Measurements from ENCODE around the gene SLC25A34.

The SLC25A34 gene

DNA sequence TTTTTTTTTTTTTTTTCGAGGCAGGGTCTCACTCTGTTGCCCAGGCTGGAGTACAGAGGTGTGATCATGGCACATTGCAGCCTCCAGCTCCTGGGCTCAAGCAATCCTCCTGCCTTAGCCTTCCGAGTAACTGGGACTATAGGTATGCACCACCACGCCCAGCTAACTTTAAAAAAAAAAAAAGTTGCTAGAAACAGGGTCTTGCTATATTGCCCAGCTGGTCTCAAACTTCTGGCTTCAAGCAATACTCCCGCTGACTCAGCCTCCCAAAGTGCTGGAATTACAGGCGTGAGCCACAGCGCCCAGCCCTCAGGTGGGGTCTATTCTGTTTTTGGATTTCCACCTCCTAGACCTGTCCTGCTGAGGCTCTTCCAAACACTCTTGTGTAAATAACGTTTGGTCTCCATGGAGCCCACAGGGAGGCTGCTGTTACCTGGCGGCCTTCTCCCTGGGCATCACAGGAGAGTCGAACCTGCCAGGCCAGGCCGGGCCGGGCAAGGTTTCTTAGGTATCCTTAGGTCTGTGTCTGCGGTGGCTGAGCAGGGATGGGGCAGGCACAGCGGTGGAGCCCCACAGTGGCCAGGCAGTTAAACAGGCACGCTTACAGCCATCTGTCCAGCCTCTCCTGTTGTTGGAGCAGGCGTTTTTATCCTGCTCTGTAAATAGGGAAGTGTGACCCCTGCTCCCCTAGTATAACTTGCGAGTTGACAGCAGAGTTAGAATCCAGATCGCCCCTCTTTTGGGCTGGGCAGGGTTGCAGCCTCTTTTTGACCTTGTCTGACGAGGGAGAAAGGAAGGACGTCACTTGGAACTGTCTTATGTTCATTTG, 33.1 kb upstream of the SLC25A34 start:
- no peaks in the 10 kb centered on the region for H3K9me3 ChIP-seq (replicated peaks; ENCODE audit: low read length)
- peak overlapping the region; percentile 80 for H3K4me2 ChIP-seq (ENCODE audit: low read length)
- peaks cover 9% of the 10 kb centered on the region for H3K36me3 ChIP-seq (ENCODE audit: insufficient read depth, low read length)
- H3K4me3 ChIP-seq (ENCODE audit: low read length), result peak overlapping the region; percentile 33
- no peaks in the 10 kb centered on the region for H3K27me3 ChIP-seq (ENCODE audit: control insufficient read depth, insufficient read depth, low read length)
- peak overlapping the region; percentile 88 for H3K9ac ChIP-seq (ENCODE audit: low read depth, low read length)
- H3K4me1 ChIP-seq (ENCODE audit: control insufficient read depth, insufficient read depth, low read length), result peaks cover 27% of the 10 kb centered on the region

DNA sequence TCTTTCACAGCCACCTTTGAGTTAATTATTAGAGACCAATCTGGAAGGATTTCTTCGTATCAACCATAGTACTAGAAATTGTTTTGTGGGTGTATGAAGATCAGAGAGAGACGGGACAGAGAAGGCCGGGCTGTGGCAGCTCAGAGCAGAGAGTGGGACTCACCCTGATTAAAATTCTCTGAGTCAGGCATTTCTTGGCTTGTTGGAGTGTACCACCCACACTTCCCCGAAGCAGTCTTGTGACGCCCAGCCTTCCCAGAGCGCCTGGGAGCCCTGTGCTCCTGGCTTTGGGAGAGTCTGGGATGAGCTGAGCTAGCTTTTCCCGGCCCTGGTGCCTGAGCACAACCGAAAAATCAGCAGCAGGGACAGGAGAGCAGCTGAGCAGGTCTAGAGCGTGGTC, 32.5 kb upstream of the SLC25A34 start:
- Histone ChIP-seq H3K9ac (ENCODE audit: low read depth, low read length) (peak overlapping the region; percentile 88), H3K9me3 (replicated peaks; ENCODE audit: low read length) (no peaks in the 10 kb centered on the region), H3K27me3 (ENCODE audit: control insufficient read depth, insufficient read depth, low read length) (no peaks in the 10 kb centered on the region), H3K4me2 (ENCODE audit: low read length) (peak overlapping the region; percentile 80), H3K4me3 (ENCODE audit: low read length) (peak overlapping the region; percentile 56), H3K4me1 (ENCODE audit: control insufficient read depth, insufficient read depth, low read length) (peaks cover 27% of the 10 kb centered on the region), H3K36me3 (ENCODE audit: insufficient read depth, low read length) (peaks cover 9% of the 10 kb centered on the region)

DNA sequence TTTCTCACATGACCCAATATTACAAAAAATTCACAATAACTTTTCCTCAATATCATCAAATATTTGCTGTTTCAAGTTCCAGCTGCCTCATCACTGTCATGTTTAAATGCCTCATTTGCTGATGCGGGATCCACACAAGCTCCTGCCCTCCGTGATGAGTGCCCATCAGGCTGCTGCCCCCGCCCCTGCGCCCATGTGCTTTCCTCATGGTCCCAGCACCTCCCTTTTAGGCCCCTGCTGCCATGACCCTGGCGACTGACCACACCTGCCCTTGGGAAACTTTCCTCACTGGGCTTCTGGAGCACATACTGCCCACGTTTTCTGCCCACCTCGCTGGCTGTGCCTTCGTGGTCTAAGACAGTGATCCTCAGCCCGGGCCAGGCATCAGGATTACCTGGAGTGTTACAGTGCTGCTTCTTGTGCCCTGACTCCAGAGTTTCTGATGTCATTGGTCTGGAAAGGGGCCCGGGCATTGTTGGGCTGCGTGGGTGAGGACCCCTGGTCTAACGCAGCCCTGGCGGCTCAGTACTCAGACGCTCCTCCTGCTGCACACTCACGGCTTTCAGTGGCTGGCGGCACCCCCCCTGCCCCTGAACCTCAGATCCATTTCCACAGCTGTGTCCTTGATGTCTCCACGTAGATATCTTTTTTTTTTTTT, 31.4 kb upstream of the SLC25A34 start:
- peak overlapping the region; percentile 80 for H3K4me2 ChIP-seq (ENCODE audit: low read length)
- H3K9ac ChIP-seq (ENCODE audit: low read depth, low read length), result peak overlapping the region; percentile 88
- H3K36me3 ChIP-seq (ENCODE audit: insufficient read depth, low read length), result peaks cover 9% of the 10 kb centered on the region
- peaks cover 27% of the 10 kb centered on the region for H3K4me1 ChIP-seq (ENCODE audit: control insufficient read depth, insufficient read depth, low read length)
- H3K4me3 ChIP-seq (ENCODE audit: low read length), result no peak overlapping the region
- H3K27me3 ChIP-seq (ENCODE audit: control insufficient read depth, insufficient read depth, low read length), result no peaks in the 10 kb centered on the region
- H3K9me3 ChIP-seq (replicated peaks; ENCODE audit: low read length), result no peaks in the 10 kb centered on the region

DNA sequence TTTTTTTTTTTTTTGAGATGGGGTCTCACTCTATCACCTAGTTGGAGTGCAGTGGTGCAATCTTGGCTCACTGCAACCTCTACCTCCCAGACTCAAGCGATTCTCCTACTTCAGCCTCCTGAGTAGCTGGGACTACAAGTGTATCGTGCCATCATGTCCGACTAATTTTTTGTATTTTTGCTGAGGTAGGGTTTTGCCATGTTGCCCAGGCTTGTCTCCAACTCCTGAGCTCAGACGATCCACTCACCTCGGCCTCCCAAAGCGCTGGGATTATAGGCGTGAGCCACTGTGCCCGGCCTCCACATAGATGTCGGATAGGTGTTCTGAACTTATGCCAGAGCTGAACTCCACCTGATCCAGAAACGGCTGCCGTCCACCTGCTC, 30.9 kb upstream of the SLC25A34 start:
- peaks cover 9% of the 10 kb centered on the region for H3K36me3 ChIP-seq (ENCODE audit: insufficient read depth, low read length)
- no peak overlapping the region for H3K9ac ChIP-seq (ENCODE audit: low read depth, low read length)
- H3K4me2 ChIP-seq (ENCODE audit: low read length), result no peak overlapping the region
- H3K27me3 ChIP-seq (ENCODE audit: control insufficient read depth, insufficient read depth, low read length), result no peaks in the 10 kb centered on the region
- no peaks in the 10 kb centered on the region for H3K9me3 ChIP-seq (replicated peaks; ENCODE audit: low read length)
- peaks cover 27% of the 10 kb centered on the region for H3K4me1 ChIP-seq (ENCODE audit: control insufficient read depth, insufficient read depth, low read length)
- H3K4me3 ChIP-seq (ENCODE audit: low read length), result no peak overlapping the region

DNA sequence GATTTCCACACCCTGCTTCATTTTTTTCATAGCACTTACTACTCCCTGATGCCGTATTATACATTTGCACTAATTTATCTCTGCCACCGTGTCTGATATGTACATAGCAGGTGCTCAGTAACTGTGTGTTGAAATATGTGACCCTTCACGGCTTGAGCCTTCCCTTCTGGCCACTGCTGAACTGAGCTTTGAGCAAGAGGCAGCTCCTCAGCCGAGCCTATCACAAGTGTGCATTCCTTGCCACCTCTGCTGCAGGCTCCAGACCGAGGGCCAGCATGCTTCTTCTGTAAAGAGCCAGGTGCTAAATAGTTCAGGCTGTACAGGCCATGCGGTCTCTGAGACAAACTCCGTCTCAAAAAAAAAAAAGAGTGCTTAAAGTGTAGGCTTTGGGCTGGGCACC, 29.3 kb upstream of the SLC25A34 start:
- H3K4me2 ChIP-seq (ENCODE audit: low read length), result no peak overlapping the region
- no peaks in the 10 kb centered on the region for H3K27me3 ChIP-seq (ENCODE audit: control insufficient read depth, insufficient read depth, low read length)
- H3K4me3 ChIP-seq (ENCODE audit: low read length), result no peak overlapping the region
- H3K36me3 ChIP-seq (ENCODE audit: insufficient read depth, low read length), result peaks cover 9% of the 10 kb centered on the region
- H3K9ac ChIP-seq (ENCODE audit: low read depth, low read length), result no peak overlapping the region
- peaks cover 27% of the 10 kb centered on the region for H3K4me1 ChIP-seq (ENCODE audit: control insufficient read depth, insufficient read depth, low read length)
- no peaks in the 10 kb centered on the region for H3K9me3 ChIP-seq (replicated peaks; ENCODE audit: low read length)

DNA sequence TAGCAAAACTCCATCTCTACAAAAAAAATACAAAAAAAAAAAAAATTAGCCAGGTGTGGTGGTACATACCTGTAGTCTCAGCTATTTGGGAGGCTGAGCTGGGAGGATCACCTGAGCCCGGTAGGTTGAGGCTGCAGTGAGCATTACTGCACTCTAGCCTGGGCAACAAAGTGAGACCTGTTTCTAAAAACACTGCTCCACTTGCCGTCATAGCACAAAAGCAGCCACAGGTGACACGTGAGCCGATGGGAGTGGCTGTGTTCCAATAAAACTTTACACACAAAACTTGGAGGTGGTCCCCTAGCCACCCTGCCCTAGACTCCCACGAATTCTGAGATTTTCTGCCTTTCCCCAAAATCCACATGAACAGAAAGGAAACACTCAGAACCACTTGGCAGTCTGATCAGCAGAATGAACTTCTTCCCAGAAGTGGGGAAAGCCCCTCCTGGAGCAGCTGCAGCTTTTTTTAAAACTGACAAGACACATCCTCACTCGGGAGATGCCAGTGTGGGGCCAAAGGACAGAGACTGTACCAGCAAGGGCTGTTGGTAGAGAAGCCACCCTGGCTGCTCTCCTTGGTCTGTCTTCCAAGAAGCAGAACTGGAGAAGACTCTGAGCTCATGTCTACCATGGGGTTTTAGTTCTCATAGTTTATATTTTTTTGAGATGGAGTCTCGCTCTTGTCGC, 28.7 kb upstream of the SLC25A34 start:
- H3K4me1 ChIP-seq (ENCODE audit: control insufficient read depth, insufficient read depth, low read length), result peaks cover 25% of the 10 kb centered on the region
- no peak overlapping the region for H3K4me3 ChIP-seq (ENCODE audit: low read length)
- no peaks in the 10 kb centered on the region for H3K9me3 ChIP-seq (replicated peaks; ENCODE audit: low read length)
- no peak overlapping the region for H3K4me2 ChIP-seq (ENCODE audit: low read length)
- H3K36me3 ChIP-seq (ENCODE audit: insufficient read depth, low read length), result peaks cover 9% of the 10 kb centered on the region
- H3K9ac ChIP-seq (ENCODE audit: low read depth, low read length), result no peak overlapping the region
- no peaks in the 10 kb centered on the region for H3K27me3 ChIP-seq (ENCODE audit: control insufficient read depth, insufficient read depth, low read length)

DNA sequence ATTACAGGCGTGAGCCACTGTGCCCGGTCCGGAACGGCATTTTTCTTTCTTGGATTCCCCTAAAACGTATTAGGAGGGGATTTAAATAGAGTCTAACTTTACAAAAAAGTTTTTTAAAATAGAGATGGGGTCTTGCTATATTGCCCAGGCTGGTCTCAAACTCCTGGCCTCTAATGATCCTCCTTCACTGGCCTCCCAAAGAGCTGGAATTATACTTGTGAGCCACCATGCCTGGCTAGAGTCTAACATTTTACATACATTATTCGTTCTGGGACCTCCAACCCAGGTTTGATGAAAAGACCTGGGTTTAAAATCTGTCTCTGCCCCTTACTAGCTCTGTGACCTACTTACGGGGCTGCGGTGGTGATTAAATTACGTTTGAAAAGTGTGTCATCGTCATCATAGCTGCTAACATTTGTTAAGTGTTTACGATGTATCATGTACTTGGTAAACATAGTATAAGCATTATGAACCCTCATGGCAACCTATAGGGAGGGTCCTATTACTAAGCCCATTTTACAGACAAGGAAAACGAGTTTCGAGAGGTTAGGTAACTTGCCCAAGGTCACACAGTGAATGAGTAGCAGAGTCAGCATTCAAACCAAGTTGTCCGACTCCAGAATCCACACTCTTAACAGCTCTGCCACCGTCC, 27.4 kb upstream of the SLC25A34 start:
- Histone ChIP-seq H3K4me3 (ENCODE audit: low read length) (no peak overlapping the region), H3K4me2 (ENCODE audit: low read length) (no peak overlapping the region), H3K36me3 (ENCODE audit: insufficient read depth, low read length) (peaks cover 9% of the 10 kb centered on the region), H3K4me1 (ENCODE audit: control insufficient read depth, insufficient read depth, low read length) (peaks cover 14% of the 10 kb centered on the region), H3K9ac (ENCODE audit: low read depth, low read length) (no peak overlapping the region), H3K27me3 (ENCODE audit: control insufficient read depth, insufficient read depth, low read length) (no peaks in the 10 kb centered on the region), H3K9me3 (replicated peaks; ENCODE audit: low read length) (no peaks in the 10 kb centered on the region)

DNA sequence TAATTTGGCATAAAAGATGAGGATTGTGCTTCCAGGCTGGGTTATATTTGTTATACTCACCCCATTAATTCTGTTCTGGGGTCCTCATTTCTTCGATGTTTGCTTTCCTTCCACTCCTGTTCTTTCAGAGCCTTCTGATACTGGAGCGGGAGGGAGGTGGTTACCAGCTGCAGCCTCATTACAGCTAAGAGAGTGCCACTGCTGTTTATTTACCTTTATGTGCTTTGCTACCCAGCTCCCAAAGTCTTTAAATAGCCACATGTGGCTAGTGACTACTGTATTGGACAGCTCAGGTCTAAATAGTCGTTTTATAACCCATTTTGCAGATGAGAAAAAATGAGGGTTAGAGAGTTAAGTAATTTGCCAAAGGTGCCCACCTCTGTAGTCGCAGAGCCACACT, 26.8 kb upstream of the SLC25A34 start:
- Histone ChIP-seq H3K9ac (ENCODE audit: low read depth, low read length) (no peak overlapping the region), H3K27me3 (ENCODE audit: control insufficient read depth, insufficient read depth, low read length) (no peaks in the 10 kb centered on the region), H3K4me3 (ENCODE audit: low read length) (no peak overlapping the region), H3K36me3 (ENCODE audit: insufficient read depth, low read length) (peaks cover 9% of the 10 kb centered on the region), H3K4me1 (ENCODE audit: control insufficient read depth, insufficient read depth, low read length) (peaks cover 8% of the 10 kb centered on the region), H3K9me3 (replicated peaks; ENCODE audit: low read length) (no peaks in the 10 kb centered on the region), H3K4me2 (ENCODE audit: low read length) (no peak overlapping the region)

DNA sequence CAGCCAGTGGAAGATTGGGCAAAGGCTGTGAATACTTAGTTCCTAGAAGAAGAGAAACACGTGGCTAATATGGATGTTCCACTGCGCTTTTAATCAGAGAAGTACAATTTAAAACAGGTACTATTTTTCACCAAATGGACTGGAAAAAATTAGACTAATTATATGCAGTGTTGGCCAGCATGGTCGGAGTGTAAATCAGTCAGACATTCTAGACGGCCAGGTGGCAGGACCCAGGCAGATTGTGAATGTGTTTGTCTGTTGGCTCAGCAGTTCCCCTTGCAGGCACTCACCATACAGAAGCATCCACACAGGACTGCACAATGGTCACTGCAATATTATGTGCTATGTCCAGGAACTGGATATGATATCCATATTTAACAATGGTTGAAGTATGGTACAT, 23.9 kb upstream of the SLC25A34 start:
- no peak overlapping the region for H3K9ac ChIP-seq (ENCODE audit: low read depth, low read length)
- H3K27me3 ChIP-seq (ENCODE audit: control insufficient read depth, insufficient read depth, low read length), result no peaks in the 10 kb centered on the region
- no peak overlapping the region for H3K4me3 ChIP-seq (ENCODE audit: low read length)
- peaks cover 8% of the 10 kb centered on the region for H3K4me1 ChIP-seq (ENCODE audit: control insufficient read depth, insufficient read depth, low read length)
- H3K4me2 ChIP-seq (ENCODE audit: low read length), result no peak overlapping the region
- H3K9me3 ChIP-seq (replicated peaks; ENCODE audit: low read length), result no peaks in the 10 kb centered on the region
- peaks cover 11% of the 10 kb centered on the region for H3K36me3 ChIP-seq (ENCODE audit: insufficient read depth, low read length)

DNA sequence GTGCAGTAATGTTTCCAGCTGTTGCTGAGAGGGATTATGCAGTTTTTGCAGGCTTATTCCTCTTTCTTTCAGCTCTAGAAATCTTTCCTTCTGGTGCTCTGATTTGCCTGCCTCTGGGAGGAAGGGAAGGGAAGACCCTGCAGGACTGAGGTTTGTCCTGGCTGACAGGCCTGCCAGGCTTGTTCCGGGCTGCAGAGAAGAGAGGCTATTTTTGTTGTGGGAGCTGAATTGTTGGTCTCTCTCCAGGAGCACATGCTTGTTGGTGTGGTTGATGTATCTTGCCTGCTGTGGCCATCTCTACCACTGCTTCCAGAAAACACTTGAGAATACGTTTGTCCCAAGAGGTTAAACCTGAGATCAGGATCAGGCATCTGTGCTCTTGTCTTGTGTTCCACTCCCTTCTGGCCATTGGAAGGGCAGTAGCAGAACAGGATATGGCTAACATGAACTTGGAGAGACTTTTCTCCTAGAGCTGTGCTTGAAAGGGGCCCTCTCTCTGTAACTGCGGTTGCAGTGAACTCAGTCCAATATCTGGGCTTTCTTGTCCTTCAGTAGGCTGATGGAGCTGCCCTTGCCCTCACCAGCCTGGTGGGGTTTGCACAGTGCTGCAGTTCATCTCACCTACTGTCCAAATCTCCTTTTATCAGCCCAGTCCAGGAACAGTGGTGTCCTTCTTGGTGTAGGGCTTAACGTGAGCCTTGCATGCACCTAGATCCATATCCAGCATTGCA, 21.5 kb upstream of the SLC25A34 start:
- Histone ChIP-seq H3K36me3 (ENCODE audit: insufficient read depth, low read length) (peaks cover 29% of the 10 kb centered on the region), H3K4me1 (ENCODE audit: control insufficient read depth, insufficient read depth, low read length) (peaks cover 8% of the 10 kb centered on the region), H3K4me2 (ENCODE audit: low read length) (no peak overlapping the region), H3K27me3 (ENCODE audit: control insufficient read depth, insufficient read depth, low read length) (no peaks in the 10 kb centered on the region), H3K4me3 (ENCODE audit: low read length) (no peak overlapping the region), H3K9me3 (replicated peaks; ENCODE audit: low read length) (no peaks in the 10 kb centered on the region), H3K9ac (ENCODE audit: low read depth, low read length) (no peak overlapping the region)

All from skeletal muscle satellite cell (primary cell).